CD4-positive, CD25-positive, alpha-beta regulatory T cell (primary cell): ENCODE measurements around the gene LMCD1. TPM values are rescaled to one million over a fixed set of nuclear protein-coding genes. Genes with fewer than 3 reads are reported as not detected.

ENCODE experiments used
- ATAC-seq, 2 donors: fragments of 150-1000 bp; cut with Tn5 transposase; one replicate each; pipeline ENCODE4 v1.10.0; 2021; ENCODE audit warnings: low read depth in 2 of 2, moderate number of reproducible peaks in 2 of 2, moderate library complexity in 1 of 2
- DNase-seq, 3 donors: peaks; one replicate each; pipeline versions ENCODE4 v3.0.0 to v3.0.0-alpha.2; 2012 to 2022; ENCODE audit warnings: mixed read lengths in 1 of 3
- H3K27ac ChIP-seq: one replicate; pipeline ENCODE4 v1.7.0; 2013; ENCODE audit warnings: mild to moderate bottlenecking, low read length; ENCODE audit not compliant: insufficient read depth, poor library complexity, severe bottlenecking
- H3K27me3 ChIP-seq: one replicate; pipeline ENCODE4 v1.7.0; 2013; ENCODE audit warnings: low read length; ENCODE audit not compliant: control insufficient read depth, insufficient read depth
- H3K36me3 ChIP-seq: one replicate; pipeline ENCODE4 v1.7.0; 2013; ENCODE audit warnings: mild to moderate bottlenecking, low read length, moderate library complexity; ENCODE audit not compliant: control insufficient read depth, insufficient read depth
- H3K4me1 ChIP-seq: 2 replicates; pipeline ENCODE4 v1.7.0; 2013; ENCODE audit warnings: mild to moderate bottlenecking, low read length; ENCODE audit not compliant: insufficient read depth, control insufficient read depth, poor library complexity, severe bottlenecking
- H3K4me3 ChIP-seq: one replicate; pipeline ENCODE4 v1.7.0; 2013; ENCODE audit warnings: low read depth, mild to moderate bottlenecking, low read length, moderate library complexity
- H3K9me3 ChIP-seq, 2 experiments: 1 replicate in 1 of 2; 2 replicates in 1 of 2; pipeline ENCODE4 v1.7.0; 2013; ENCODE audit warnings: low read length in 2 of 2, mild to moderate bottlenecking in 1 of 2, moderate library complexity in 1 of 2; ENCODE audit not compliant: control insufficient read depth in 2 of 2
- H3K27ac Mint-ChIP-seq, 3 donors: one replicate each; pipeline ENCODE4 v1.8.0; 2020 to 2022; ENCODE audit warnings: mild to moderate bottlenecking in 3 of 3, mixed read lengths in 3 of 3, moderate library complexity in 2 of 3
- H3K27me3 Mint-ChIP-seq: one replicate; pipeline ENCODE4 v1.8.0; 2022; ENCODE audit warnings: mild to moderate bottlenecking, mixed read lengths
- H3K36me3 Mint-ChIP-seq: one replicate; pipeline ENCODE4 v1.8.0; 2020; ENCODE audit warnings: mixed read lengths
- H3K4me1 Mint-ChIP-seq, 4 donors: one replicate each; pipeline ENCODE4 v1.8.0; 2020 to 2022; ENCODE audit warnings: mixed read lengths in 4 of 4, mild to moderate bottlenecking in 1 of 4
- H3K4me3 Mint-ChIP-seq, 4 donors: one replicate each; pipeline ENCODE4 v1.8.0; 2020 to 2022; ENCODE audit warnings: mild to moderate bottlenecking in 4 of 4, mixed read lengths in 4 of 4, moderate library complexity in 3 of 4
- H3K9me3 Mint-ChIP-seq, 7 donors: one replicate each; pipeline ENCODE4 v1.8.0; 2020 to 2022; ENCODE audit warnings: mixed read lengths in 7 of 7, mild to moderate bottlenecking in 3 of 7, moderate library complexity in 2 of 7
- polyA plus RNA-seq, 4 donors: library from polyadenylated mRNA; unstranded; fragments of 300-500 nt; fragmentation: Illumina TruSeq; gene quantifications; one replicate each; pipeline ENCODE4 v1.2.3, GENCODE V29; 2021
- total RNA-seq: library from RNA; stranded (reverse); gene quantifications from one replicate; pipeline ENCODE4 v1.2.3, GENCODE V29; 2022

Gene LMCD1
- total and polyA plus RNA-seq, 5 donors from 2014 or later, result 5.6 to 27.7 (median 17.2) TPM

GRCh38 chr3:8565376-8565775, 63.8 kb downstream of the LMCD1 start:
- Mint-ChIP-seq H3K4me3 (no peak overlapping the region), H3K27me3 (no peaks in the 10 kb centered on the region), H3K27ac (no peak overlapping the region), H3K9me3 (peaks cover 0 to 2% (median 0%) of the 10 kb centered on the region in 7 donors), H3K4me1 (peaks cover 0 to 11% (median 3%) of the 10 kb centered on the region in 4 donors), H3K36me3 (peaks cover 11% of the 10 kb centered on the region)
- ATAC-seq (no peak), DNase-seq (no peak)
- no peaks in the 10 kb centered on the region for H3K9me3 ChIP-seq
- H3K27me3 ChIP-seq, result no peaks in the 10 kb centered on the region
- peaks cover 2% of the 10 kb centered on the region for H3K4me1 ChIP-seq
- H3K27ac ChIP-seq, result no peak overlapping the region
- peaks cover 2% of the 10 kb centered on the region for H3K36me3 ChIP-seq
- H3K4me3 ChIP-seq, result no peak overlapping the region

GRCh38 chr3:8567784-8568575, 66.4 kb downstream of the LMCD1 start:
- Histone ChIP-seq H3K9me3 (no peaks in the 10 kb centered on the region), H3K36me3 (peaks cover 2% of the 10 kb centered on the region), H3K27me3 (no peaks in the 10 kb centered on the region), H3K27ac (no peak overlapping the region), H3K4me1 (peaks cover 15% of the 10 kb centered on the region), H3K4me3 (no peak overlapping the region)
- H3K4me3 Mint-ChIP-seq, result no peak overlapping the region
- H3K9me3 Mint-ChIP-seq, result peaks cover 0 to 4% (median 0%) of the 10 kb centered on the region in 7 donors
- H3K4me1 Mint-ChIP-seq, result peaks cover 7 to 29% (median 18%) of the 10 kb centered on the region in 4 donors
- no peaks in the 10 kb centered on the region for H3K27me3 Mint-ChIP-seq
- ATAC-seq (no peak), DNase-seq (no peak)
- no peak overlapping the region for H3K27ac Mint-ChIP-seq
- H3K36me3 Mint-ChIP-seq, result peaks cover 16% of the 10 kb centered on the region

GRCh38 chr3:8571256-8571655, 69.6 kb downstream of the LMCD1 start:
- H3K36me3 ChIP-seq, result peaks cover 2% of the 10 kb centered on the region
- Mint-ChIP-seq H3K27me3 (peaks cover under 1% of the 10 kb centered on the region), H3K4me1 (peaks cover 7 to 29% (median 18%) of the 10 kb centered on the region in 4 donors), H3K4me3 (peak overlapping the region in 1 of 4 donors; percentile 44), H3K9me3 (peaks cover 0 to 2% (median 0%) of the 10 kb centered on the region in 7 donors), H3K27ac (peak overlapping the region; percentile 16 to 78 (median 22)), H3K36me3 (peaks cover 9% of the 10 kb centered on the region)
- peak in 1 of 3 donors; percentile 56 for DNase-seq
- H3K27me3 ChIP-seq, result no peaks in the 10 kb centered on the region
- peaks cover 15% of the 10 kb centered on the region for H3K4me1 ChIP-seq
- no peak overlapping the region for H3K4me3 ChIP-seq
- peak; percentile 52 to 62 for ATAC-seq
- H3K27ac ChIP-seq, result no peak overlapping the region
- H3K9me3 ChIP-seq, result no peaks in the 10 kb centered on the region

- no peak overlapping the region for H3K27ac ChIP-seq
- no peak for ATAC-seq
- no peak overlapping the region for H3K27ac Mint-ChIP-seq
- H3K27me3 ChIP-seq, result no peaks in the 10 kb centered on the region
- no peaks in the 10 kb centered on the region for H3K9me3 ChIP-seq
- peaks cover 5% of the 10 kb centered on the region for H3K27me3 Mint-ChIP-seq
- no peaks in the 10 kb centered on the region for H3K36me3 ChIP-seq
- H3K36me3 Mint-ChIP-seq, result peaks cover 9% of the 10 kb centered on the region
- no peak for DNase-seq
- H3K4me1 Mint-ChIP-seq, result peaks cover 7 to 29% (median 18%) of the 10 kb centered on the region in 4 donors
- no peak overlapping the region for H3K4me3 Mint-ChIP-seq
- H3K4me1 ChIP-seq, result peaks cover 15% of the 10 kb centered on the region
- no peak overlapping the region for H3K4me3 ChIP-seq
- peaks cover 0 to 2% (median 0%) of the 10 kb centered on the region in 7 donors for H3K9me3 Mint-ChIP-seq
These were observed 71.8 kb downstream of the LMCD1 start for GRCh38 chr3:8573342-8573926.

GRCh38 chr3:8574040-8574669, 72.5 kb downstream of the LMCD1 start:
- H3K4me1 Mint-ChIP-seq, result peaks cover 7 to 24% (median 19%) of the 10 kb centered on the region in 4 donors
- peaks cover 6% of the 10 kb centered on the region for H3K36me3 Mint-ChIP-seq

GRCh38 chr3:8574670-8575322, 73.2 kb downstream of the LMCD1 start:
- Histone ChIP-seq H3K27ac (no peak overlapping the region), H3K36me3 (no peaks in the 10 kb centered on the region), H3K4me1 (peaks cover 15% of the 10 kb centered on the region), H3K4me3 (no peak overlapping the region), H3K27me3 (no peaks in the 10 kb centered on the region), H3K9me3 (no peaks in the 10 kb centered on the region)
- H3K4me3 Mint-ChIP-seq, result no peak overlapping the region
- ATAC-seq, result no peak
- peaks cover 6% of the 10 kb centered on the region for H3K36me3 Mint-ChIP-seq
- no peak for DNase-seq
- H3K27ac Mint-ChIP-seq, result no peak overlapping the region
- H3K27me3 Mint-ChIP-seq, result peaks cover 5% of the 10 kb centered on the region
- H3K9me3 Mint-ChIP-seq, result peaks cover 0 to 3% (median 0%) of the 10 kb centered on the region in 7 donors
- H3K4me1 Mint-ChIP-seq, result peaks cover 7 to 21% (median 19%) of the 10 kb centered on the region in 4 donors

More at GRCh38 chr3:8574040-8574669, 72.5 kb downstream of the LMCD1 start:
- no peaks in the 10 kb centered on the region for H3K27me3 ChIP-seq
- no peak for ATAC-seq
- H3K36me3 ChIP-seq, result no peaks in the 10 kb centered on the region
- H3K4me3 ChIP-seq, result no peak overlapping the region
- H3K9me3 ChIP-seq, result no peaks in the 10 kb centered on the region
- peaks cover 15% of the 10 kb centered on the region for H3K4me1 ChIP-seq
- H3K27me3 Mint-ChIP-seq, result peaks cover 5% of the 10 kb centered on the region
- no peak overlapping the region for H3K27ac Mint-ChIP-seq
- peaks cover 0 to 3% (median 0%) of the 10 kb centered on the region in 7 donors for H3K9me3 Mint-ChIP-seq
- no peak for DNase-seq
- no peak overlapping the region for H3K4me3 Mint-ChIP-seq
- no peak overlapping the region for H3K27ac ChIP-seq

DNA sequence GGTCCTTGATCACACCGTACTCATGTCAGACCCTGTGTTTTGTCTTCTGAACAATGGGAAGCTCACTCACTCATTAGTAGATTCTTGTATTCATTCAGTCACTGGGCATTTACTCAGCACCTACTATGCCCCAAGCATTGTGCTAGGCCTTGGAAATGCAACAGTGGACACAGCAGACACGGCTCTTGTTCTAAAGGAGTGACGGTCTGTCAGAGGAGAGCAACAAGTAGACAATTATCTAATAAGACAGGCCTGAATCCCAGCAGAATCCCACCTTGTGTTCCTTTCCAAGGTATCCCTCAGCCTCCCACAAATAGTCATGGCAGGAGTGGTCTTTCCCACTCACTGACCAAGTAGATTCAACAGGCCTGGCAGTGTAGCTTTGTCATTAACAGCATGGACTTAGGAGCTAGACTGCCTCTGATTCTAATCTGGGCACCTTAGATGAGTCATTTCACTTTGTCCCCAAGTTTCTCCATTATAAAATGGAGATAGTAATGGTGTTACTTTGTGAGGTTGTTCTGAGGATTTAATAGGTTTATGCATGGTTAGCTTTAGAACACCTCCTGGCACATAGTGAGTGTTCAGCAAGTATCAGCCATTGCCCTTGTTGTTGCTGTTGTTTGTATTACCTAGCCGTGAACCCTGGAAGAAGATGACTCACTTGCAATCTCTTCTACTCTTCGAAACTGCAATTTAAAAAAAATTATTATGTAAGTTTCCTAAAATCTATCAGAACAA, 73.9 kb downstream of the LMCD1 start:
- peaks cover 11% of the 10 kb centered on the region for H3K4me1 ChIP-seq
- H3K9me3 ChIP-seq, result no peaks in the 10 kb centered on the region
- Mint-ChIP-seq H3K4me3 (no peak overlapping the region), H3K4me1 (peaks cover 7 to 16% (median 15%) of the 10 kb centered on the region in 4 donors), H3K36me3 (peaks cover 3% of the 10 kb centered on the region), H3K9me3 (peaks cover 0 to 3% (median 0%) of the 10 kb centered on the region in 7 donors), H3K27me3 (peaks cover 5% of the 10 kb centered on the region), H3K27ac (no peak overlapping the region)
- H3K36me3 ChIP-seq, result no peaks in the 10 kb centered on the region
- H3K27me3 ChIP-seq, result no peaks in the 10 kb centered on the region
- no peak overlapping the region for H3K4me3 ChIP-seq
- H3K27ac ChIP-seq, result no peak overlapping the region
- ATAC-seq, result no peak
- DNase-seq, result no peak
